ENCODE data around the gene COX17. TPM values are rescaled to one million over a fixed set of nuclear protein-coding genes. Genes with fewer than 3 reads are reported as not detected.

Gene COX17
- total RNA-seq, 1 experiment from 2014 or later = 51.6 TPM

DNA sequence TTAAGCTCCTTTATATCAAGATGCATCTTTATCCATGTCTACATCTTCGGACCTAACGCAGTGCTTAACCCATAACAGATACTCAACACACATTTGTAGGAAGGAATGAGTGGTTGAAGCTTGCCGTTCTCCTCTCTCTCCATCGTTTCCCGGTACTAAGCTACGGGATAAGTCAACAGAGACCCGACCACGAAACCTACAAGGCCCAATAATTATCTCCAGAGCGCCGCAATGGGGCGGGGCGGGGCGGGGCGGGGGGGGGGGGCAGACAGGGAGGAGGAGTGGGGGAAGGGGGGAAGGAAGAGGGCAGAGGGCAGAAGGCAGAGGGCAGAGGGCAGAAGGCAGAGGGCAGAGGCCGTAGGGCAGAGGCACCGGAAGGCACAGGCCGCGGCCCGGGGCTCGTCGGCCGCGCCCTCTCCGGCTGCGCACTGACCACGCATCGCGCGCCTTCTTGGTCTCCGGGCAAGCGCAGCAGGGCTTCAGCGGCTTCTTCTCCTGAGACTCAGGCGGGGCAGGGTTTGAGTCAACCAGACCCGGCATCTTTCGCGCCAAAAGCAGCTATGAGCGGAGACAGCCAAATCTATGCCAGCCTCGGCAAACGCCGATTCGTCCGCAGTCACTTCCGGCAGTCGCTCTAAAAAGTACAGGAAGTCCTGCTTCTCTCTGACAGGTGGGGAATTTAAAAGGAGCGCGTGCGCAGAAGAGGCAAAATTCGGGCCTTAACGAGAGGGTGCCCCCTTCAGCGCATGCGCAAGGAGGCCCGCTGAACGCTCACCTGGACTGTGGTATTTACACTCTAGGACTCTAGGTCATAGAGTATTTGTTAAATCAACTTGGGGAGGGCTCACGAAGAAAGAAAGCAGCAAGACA is at the start of gene COX17 (continued):
- TF ChIP-seq, protein P1, sequence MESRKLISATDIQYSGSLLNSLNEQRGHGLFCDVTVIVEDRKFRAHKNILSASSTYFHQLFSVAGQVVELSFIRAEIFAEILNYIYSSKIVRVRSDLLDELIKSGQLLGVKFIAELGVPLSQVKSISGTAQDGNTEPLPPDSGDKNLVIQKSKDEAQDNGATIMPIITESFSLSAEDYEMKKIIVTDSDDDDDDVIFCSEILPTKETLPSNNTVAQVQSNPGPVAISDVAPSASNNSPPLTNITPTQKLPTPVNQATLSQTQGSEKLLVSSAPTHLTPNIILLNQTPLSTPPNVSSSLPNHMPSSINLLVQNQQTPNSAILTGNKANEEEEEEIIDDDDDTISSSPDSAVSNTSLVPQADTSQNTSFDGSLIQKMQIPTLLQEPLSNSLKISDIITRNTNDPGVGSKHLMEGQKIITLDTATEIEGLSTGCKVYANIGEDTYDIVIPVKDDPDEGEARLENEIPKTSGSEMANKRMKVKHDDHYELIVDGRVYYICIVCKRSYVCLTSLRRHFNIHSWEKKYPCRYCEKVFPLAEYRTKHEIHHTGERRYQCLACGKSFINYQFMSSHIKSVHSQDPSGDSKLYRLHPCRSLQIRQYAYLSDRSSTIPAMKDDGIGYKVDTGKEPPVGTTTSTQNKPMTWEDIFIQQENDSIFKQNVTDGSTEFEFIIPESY (IDR thresholded peaks at IDR 0.05; ENCODE audit: extremely low read depth, insufficient replicate concordance, low read length) = no peak
- TF ChIP-seq ZNF274 (IDR thresholded peaks at IDR 0.05; ENCODE audit: low read depth, low read length) (no peak), POLR2A (IDR thresholded peaks at IDR 0.05; ENCODE audit: borderline replicate concordance, extremely low read depth, insufficient read depth, insufficient read length) (peak; percentile 78), CEBPB (IDR thresholded peaks at IDR 0.05; ENCODE audit: low read depth) (no peak), JUND (IDR thresholded peaks at IDR 0.05) (no peak), SIN3A (IDR thresholded peaks at IDR 0.05; ENCODE audit: low read depth) (peak; percentile 68), YY1 (IDR thresholded peaks at IDR 0.05; ENCODE audit: extremely low read depth, insufficient replicate concordance, low read depth, low read length) (no peak), SRF (IDR thresholded peaks at IDR 0.05; ENCODE audit: low read depth) (no peak)

DNA sequence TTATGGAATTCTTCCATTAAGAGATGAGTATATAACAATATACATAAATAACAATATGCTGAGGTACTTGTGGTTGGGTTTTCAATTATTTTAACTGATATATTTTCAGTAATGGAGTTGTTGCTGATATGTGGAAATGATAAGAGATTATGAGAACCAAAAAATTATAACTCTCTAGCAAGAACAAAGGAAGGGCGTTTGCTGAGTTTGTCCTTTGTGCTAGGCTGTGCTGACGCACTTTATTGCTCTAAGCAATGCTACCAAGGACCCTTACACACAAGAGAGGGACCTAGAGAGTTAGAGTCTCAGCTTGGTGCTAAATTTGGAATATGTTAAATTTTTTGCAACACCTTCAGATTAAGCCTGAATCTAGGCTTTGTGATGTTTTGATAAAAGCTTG is 49.7 kb upstream of the COX17 start:
- Histone ChIP-seq H3K79me2 (ENCODE audit: insufficient read depth, low read length) (no peaks in the 10 kb centered on the region), H4K20me1 (ENCODE audit: insufficient read depth) (no peaks in the 10 kb centered on the region), H2AFZ (ENCODE audit: low read depth, low read length, poor library complexity, severe bottlenecking) (no peak overlapping the region), H3K9me3 (ENCODE audit: control insufficient read depth in 1 of 2, insufficient read depth in 1 of 2, low read depth in 1 of 2, low read length in 2 of 2) (no peaks in the 10 kb centered on the region), H3K9ac (ENCODE audit: low read length) (no peak overlapping the region), H3K4me3 (replicated peaks in 1 of 2; ENCODE audit: low read depth in 1 of 2, low read length in 2 of 2) (no peak overlapping the region), H3K27me3 (ENCODE audit: insufficient read depth, low read length) (no peaks in the 10 kb centered on the region), H3K27ac (ENCODE audit: low read depth, low read length) (no peak overlapping the region), H3K4me1 (ENCODE audit: control insufficient read depth in 1 of 2, insufficient read depth in 2 of 2, low read length in 2 of 2) (no peaks in the 10 kb centered on the region), H3K9me2 (ENCODE audit: insufficient read depth) (no peaks in the 10 kb centered on the region), H3K4me2 (ENCODE audit: low read length) (no peak overlapping the region), H3K36me3 (ENCODE audit: control insufficient read depth in 1 of 2, insufficient read depth in 2 of 2, low read length in 2 of 2) (no peaks in the 10 kb centered on the region)
- BruUV-seq (replicated peaks) = no TSS peak
- DNase-seq (ENCODE audit: low read depth, low spot score) (no peak), ATAC-seq (no peak)
- TF ChIP-seq, protein P2, sequence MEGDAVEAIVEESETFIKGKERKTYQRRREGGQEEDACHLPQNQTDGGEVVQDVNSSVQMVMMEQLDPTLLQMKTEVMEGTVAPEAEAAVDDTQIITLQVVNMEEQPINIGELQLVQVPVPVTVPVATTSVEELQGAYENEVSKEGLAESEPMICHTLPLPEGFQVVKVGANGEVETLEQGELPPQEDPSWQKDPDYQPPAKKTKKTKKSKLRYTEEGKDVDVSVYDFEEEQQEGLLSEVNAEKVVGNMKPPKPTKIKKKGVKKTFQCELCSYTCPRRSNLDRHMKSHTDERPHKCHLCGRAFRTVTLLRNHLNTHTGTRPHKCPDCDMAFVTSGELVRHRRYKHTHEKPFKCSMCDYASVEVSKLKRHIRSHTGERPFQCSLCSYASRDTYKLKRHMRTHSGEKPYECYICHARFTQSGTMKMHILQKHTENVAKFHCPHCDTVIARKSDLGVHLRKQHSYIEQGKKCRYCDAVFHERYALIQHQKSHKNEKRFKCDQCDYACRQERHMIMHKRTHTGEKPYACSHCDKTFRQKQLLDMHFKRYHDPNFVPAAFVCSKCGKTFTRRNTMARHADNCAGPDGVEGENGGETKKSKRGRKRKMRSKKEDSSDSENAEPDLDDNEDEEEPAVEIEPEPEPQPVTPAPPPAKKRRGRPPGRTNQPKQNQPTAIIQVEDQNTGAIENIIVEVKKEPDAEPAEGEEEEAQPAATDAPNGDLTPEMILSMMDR (IDR thresholded peaks at IDR 0.05 in 2 of 3, conservative IDR thresholded peaks at IDR 0.05 in 1 of 3; ENCODE audit: borderline replicate concordance in 1 of 3, insufficient read depth in 1 of 3, low read depth in 2 of 3, low read length in 2 of 3) = no peak
- intact Hi-C loops (cut with micrococcal nuclease) = no loop called here
- ChIA-PET CTCF (no interaction called here), RAD21 (ENCODE audit: low non-redundant PET in 1 of 2, low total read pairs in 2 of 2, uncharacterized antibody in 2 of 2, unreplicated experiment in 2 of 2) (no interaction called here), POLR2A (no interaction called here)
